Measurements from ENCODE around the gene LRRC1. TPM values are rescaled to one million over a fixed set of nuclear protein-coding genes. Genes with fewer than 3 reads are reported as not detected.

LRRC1 gene
- total and polyA plus RNA-seq, 2 of the 8 experiments (the other 6 are each of a cell fraction or from before 2014, with no cell fraction given): 6.7 to 15.9 TPM

GRCh38 chr6:53809691-53810090 lies 14.9 kb downstream of the LRRC1 start:
- Histone ChIP-seq H4K8ac (ENCODE audit: extremely low read depth, insufficient read depth, low read length) (no peak overlapping the region), H3K56ac (replicated peaks; ENCODE audit: insufficient read length, low read depth, low read length) (no peak overlapping the region), H2BK12ac (ENCODE audit: low read depth, low read length) (no peak overlapping the region), H3K4me3 (ENCODE audit: extremely low read depth in 1 of 4, insufficient read depth in 2 of 4, low read depth in 3 of 4, low read length in 4 of 4) (no peak overlapping the region), H3K36me3 (ENCODE audit: control insufficient read depth in 2 of 4, insufficient read depth in 4 of 4, low read length in 3 of 4) (no peaks in the 10 kb centered on the region), H3K23me2 (ENCODE audit: low read depth, low read length) (no peaks in the 10 kb centered on the region), H2BK5ac (ENCODE audit: low read depth, low read length) (no peak overlapping the region), H3K23ac (ENCODE audit: insufficient read length) (no peak overlapping the region), H4K5ac (ENCODE audit: insufficient read length, low read depth, low read length) (no peak overlapping the region), H2BK15ac (ENCODE audit: low read length) (no peak overlapping the region), H4K20me1 (replicated peaks in 1 of 2; ENCODE audit: control insufficient read depth in 1 of 2, insufficient read depth in 2 of 2, low read length in 2 of 2) (peaks cover 4 to 6% of the 10 kb centered on the region in 2 experiments), H4K91ac (replicated peaks; ENCODE audit: insufficient read length, low read length) (no peak overlapping the region), H3K14ac (ENCODE audit: insufficient read length) (no peak overlapping the region), H3K4me2 (ENCODE audit: insufficient read depth in 1 of 2, low read depth in 2 of 2, low read length in 2 of 2) (no peak overlapping the region), H2BK120ac (replicated peaks; ENCODE audit: low read depth, low read length) (no peak overlapping the region), H3K27ac (ENCODE audit: low read depth, low read length) (no peak overlapping the region), H3K79me2 (ENCODE audit: control insufficient read depth in 1 of 2, insufficient read depth in 2 of 2, low read length in 2 of 2) (peaks cover 4 to 37% of the 10 kb centered on the region in 2 experiments; a peak in 3 of 4 replicates), H3K9me3 (ENCODE audit: insufficient read depth in 2 of 2, low read depth in 1 of 2, low read length in 1 of 2) (no peaks in the 10 kb centered on the region), H3K9ac (replicated peaks in 1 of 4; ENCODE audit: extremely low read depth in 1 of 4, low read depth in 3 of 4, low read length in 3 of 4) (no peak overlapping the region), H3K18ac (ENCODE audit: extremely low read depth, low read length) (no peak overlapping the region), H2AK5ac (ENCODE audit: low read depth, low read length) (no peak overlapping the region), H3K4ac (replicated peaks; ENCODE audit: insufficient read length, low read depth, low read length) (no peak overlapping the region), H3K27me3 (replicated peaks in 1 of 4; ENCODE audit: control insufficient read depth in 3 of 4, extremely low read depth in 1 of 4, insufficient read depth in 3 of 4, low read length in 3 of 4) (no peaks in the 10 kb centered on the region), H2BK20ac (ENCODE audit: low read length) (no peak overlapping the region), H2AFZ (ENCODE audit: low read length) (no peak overlapping the region), H3K4me1 (replicated peaks in 1 of 4; ENCODE audit: control insufficient read depth in 3 of 4, insufficient read depth in 4 of 4, low read length in 3 of 4) (peaks cover 0 to 28% (median 18%) of the 10 kb centered on the region in 4 experiments), H3K79me1 (ENCODE audit: low read depth, low read length) (no peaks in the 10 kb centered on the region; the same call in 1 of the 2 replicates)
- no peak for DNase-seq (ENCODE audit: low read depth in 1 of 2, low spot score in 2 of 2)
- no peak for TF ChIP-seq RXRA (IDR thresholded peaks at IDR 0.05; ENCODE audit: insufficient read depth, low read depth, low read length)
- ChIA-PET POLR2A (ENCODE audit: partially characterized antibody) (interaction anchor here (2.0 kb wide), 1 partner anchor 13 kb away, joined by 6 read pairs; no protein-coding TSS in a partner anchor), CTCF (ENCODE audit: partially characterized antibody) (interaction anchor here (2.3 kb wide), 1 partner anchor 81 kb away, joined by 5 read pairs; no protein-coding TSS in a partner anchor)
- WGBS, 2 experiments (ENCODE audit: extremely low coverage in 1 of 2, insufficient coverage in 1 of 2, insufficient read length in 1 of 2, insufficient replicate concordance in 2 of 2, low coverage in 1 of 2, low lambda C conversion rate in 2 of 2, missing lambda C conversion rate in 1 of 2): 87% methylated on average over 3 of the region's 3 CpGs; no CpG with 5 or more reads in 1 of the 2 experiments
- FAIRE-seq: no peak
